Activated CD4-positive, alpha-beta memory T cell treated with anti-CD3 and anti-CD28 coated beads, Interleukin-2, amount 10 ng/mL, durations not matched to agents 7 days and 5 days (primary cell): ENCODE results near the gene CTNNA2. TPM values are rescaled to one million over a fixed set of nuclear protein-coding genes. Genes with fewer than 3 reads are reported as not detected.
"Not testable (repeated sequence)": the region's sequence is repeated elsewhere in the genome, so short reads cannot be mapped to it uniquely, and the experiment has no call there.

Experiments
- CTCF ChIA-PET: fragments of 350-600 bp; sonication (Branson Sonifier 250); formaldehyde crosslinking; loops from one replicate; lab custom pipeline; 2021; ENCODE audit warnings: antibody characterized with exemption, inconsistent platforms; lab: Charles Lee
- POLR2A ChIA-PET: fragments of 350-600 bp; sonication (Branson Sonifier 250); formaldehyde crosslinking; loops from one replicate; lab custom pipeline; 2021; ENCODE audit warnings: antibody characterized with exemption; lab: Charles Lee
- DNase-seq: peaks from one replicate; pipeline ENCODE4 v3.0.0-alpha.2; 2020
- H3K27ac Mint-ChIP-seq: one replicate; pipeline ENCODE4 v1.8.0; 2021; ENCODE audit warnings: mild to moderate bottlenecking, mixed read lengths
- H3K27me3 Mint-ChIP-seq: one replicate; pipeline ENCODE4 v1.8.0; 2021; ENCODE audit warnings: mixed read lengths
- H3K36me3 Mint-ChIP-seq: one replicate; pipeline ENCODE4 v1.8.0; 2021; ENCODE audit warnings: low read depth, mixed read lengths
- H3K4me1 Mint-ChIP-seq: one replicate; pipeline ENCODE4 v1.8.0; 2021; ENCODE audit warnings: mixed read lengths
- H3K4me3 Mint-ChIP-seq: one replicate; pipeline ENCODE4 v1.8.0; 2021; ENCODE audit warnings: mild to moderate bottlenecking, mixed read lengths
- H3K9me3 Mint-ChIP-seq: one replicate; pipeline ENCODE4 v1.8.0; 2021; ENCODE audit warnings: mixed read lengths
- total RNA-seq, 2 experiments: library from RNA; stranded (reverse); gene quantifications; one replicate each; pipeline ENCODE4 v1.2.3, GENCODE V29; 2021

The CTNNA2 gene
- total RNA-seq, 2 experiments from 2014 or later = not detected

DNA sequence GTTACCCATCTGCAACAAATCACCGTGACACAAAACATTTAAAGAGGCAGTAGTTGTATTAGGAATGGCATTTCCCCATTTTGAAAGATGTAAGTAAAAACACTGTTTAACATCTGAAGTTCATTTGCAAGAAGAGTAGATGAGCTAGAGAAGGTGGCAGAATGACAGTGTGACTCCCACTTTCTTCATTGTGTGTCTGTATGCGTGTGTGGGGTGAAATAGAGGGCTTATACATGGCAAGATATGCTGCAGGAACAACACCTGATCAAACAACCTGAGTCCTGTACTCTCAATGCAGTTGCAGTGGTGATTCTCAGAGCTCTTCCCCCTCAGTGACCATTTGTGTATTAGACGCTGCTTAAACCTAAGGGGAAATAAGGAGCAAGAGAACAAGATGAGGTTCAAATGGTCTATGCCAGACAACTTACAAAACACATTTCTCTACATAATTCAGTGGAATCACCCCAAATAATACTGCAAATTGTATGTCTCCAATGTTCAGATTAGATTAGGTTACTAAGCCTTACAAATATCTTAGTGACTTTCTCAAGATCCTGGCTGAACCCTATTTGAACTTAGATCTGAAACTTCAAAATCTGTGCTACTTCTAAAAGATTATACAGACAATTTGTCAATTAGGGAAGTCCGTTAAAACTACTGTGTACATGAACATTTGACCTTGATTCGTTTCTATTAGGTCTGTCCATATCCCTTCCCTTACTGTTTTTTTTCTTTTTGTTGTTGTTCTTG lies 561.6 kb downstream of the CTNNA2 start:
- no peak overlapping the region for H3K27ac Mint-ChIP-seq
- H3K9me3 Mint-ChIP-seq = no peaks in the 10 kb centered on the region
- H3K4me3 Mint-ChIP-seq = no peak overlapping the region
- ChIA-PET POLR2A (no interaction called here), CTCF (interaction anchor here (0.7 to 1.0 kb wide), 2 partner anchors 18 to 538 kb away, joined by 3 read pairs; no protein-coding TSS in a partner anchor)
- no peaks in the 10 kb centered on the region for H3K4me1 Mint-ChIP-seq
- H3K36me3 Mint-ChIP-seq = no peaks in the 10 kb centered on the region
- no peaks in the 10 kb centered on the region for H3K27me3 Mint-ChIP-seq
- no peak for DNase-seq

DNA sequence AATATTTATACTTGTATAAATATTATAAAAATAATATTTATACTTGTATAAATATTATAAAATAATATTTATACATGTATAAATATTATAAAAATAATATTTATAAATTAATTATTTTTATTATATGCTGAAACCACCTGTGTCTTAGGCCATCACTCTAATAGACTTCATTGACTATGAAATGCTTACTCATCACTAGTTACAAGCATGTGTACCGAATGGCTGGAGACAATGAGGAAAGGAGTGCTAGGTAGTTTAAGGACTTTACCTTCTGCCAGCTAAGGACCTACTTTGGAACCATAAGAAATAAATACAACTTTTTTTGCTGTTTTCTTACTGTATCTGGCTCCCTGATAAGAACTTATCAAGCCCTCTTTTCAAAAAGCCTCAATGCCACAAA lies 562.9 kb downstream of the CTNNA2 start:
- no peaks in the 10 kb centered on the region for H3K27me3 Mint-ChIP-seq
- POLR2A ChIA-PET = no interaction called here
- CTCF ChIA-PET = no interaction called here
- no peaks in the 10 kb centered on the region for H3K36me3 Mint-ChIP-seq
- H3K4me1 Mint-ChIP-seq = no peaks in the 10 kb centered on the region
- H3K4me3 Mint-ChIP-seq = no peak overlapping the region
- no peak for DNase-seq
- H3K9me3 Mint-ChIP-seq = no peaks in the 10 kb centered on the region
- H3K27ac Mint-ChIP-seq = no peak overlapping the region

DNA sequence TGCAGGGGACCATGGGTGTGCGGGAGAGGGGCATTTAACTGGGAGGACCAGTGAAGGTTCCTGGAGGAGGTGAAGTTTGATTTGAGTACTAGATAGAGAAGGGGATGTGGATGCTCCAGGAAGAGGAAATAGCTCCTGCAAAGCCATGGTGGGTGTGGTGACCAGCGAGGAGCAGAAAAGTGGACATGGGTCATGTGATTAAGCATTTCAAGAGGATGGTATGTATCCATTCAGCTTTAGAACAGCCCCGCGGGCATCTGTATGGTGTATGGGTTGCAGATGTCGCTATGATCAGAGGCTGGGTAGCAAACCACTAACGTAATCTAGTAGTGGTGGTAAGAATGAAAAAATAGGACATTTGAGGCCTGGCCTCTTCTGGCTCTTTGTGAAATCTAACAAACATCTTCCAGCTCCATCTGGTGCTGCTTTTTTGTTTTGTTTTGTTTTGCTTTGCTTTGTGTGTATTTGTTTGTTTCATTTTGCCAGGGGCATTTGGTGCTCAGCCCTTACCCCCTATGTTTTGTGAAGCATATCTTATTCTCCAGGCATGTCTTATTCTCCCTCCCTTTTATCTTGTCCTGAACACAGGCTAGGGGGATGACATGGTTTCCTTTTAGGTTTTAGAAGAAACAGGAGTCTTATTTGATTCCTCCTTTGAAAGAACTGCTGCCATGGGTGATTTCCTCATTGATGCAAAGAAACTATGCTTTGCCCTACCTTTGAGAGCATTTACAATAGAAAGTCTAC lies 565.6 kb downstream of the CTNNA2 start:
- POLR2A ChIA-PET = no interaction called here
- no peaks in the 10 kb centered on the region for H3K4me1 Mint-ChIP-seq
- no peaks in the 10 kb centered on the region for H3K9me3 Mint-ChIP-seq
- CTCF ChIA-PET = no interaction called here
- H3K36me3 Mint-ChIP-seq = no peaks in the 10 kb centered on the region
- H3K4me3 Mint-ChIP-seq = no peak overlapping the region
- H3K27me3 Mint-ChIP-seq = no peaks in the 10 kb centered on the region
- H3K27ac Mint-ChIP-seq = no peak overlapping the region
- DNase-seq = no peak

DNA sequence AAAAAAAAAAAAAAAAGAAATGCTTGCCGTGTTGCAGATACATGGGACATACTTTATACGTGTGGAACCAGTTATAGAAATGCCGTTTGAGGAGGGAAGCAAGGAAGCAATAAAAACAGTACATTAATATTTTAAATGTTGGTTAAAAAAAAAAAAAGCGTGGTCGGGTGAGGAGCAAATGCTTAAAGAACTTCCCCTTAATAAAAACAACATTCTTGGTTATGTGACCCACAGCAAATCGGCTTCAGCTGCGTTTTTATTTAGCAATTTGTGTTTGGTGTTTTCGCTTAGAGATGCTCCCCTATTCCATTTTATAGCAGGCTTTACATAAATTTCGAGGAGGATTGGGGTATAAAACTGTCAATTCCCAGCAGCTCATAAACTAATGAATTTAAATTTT lies 568.1 kb downstream of the CTNNA2 start:
- no peak overlapping the region for H3K4me3 Mint-ChIP-seq
- H3K9me3 Mint-ChIP-seq = no peaks in the 10 kb centered on the region
- ChIA-PET CTCF (no interaction called here), POLR2A (no interaction called here)
- no peaks in the 10 kb centered on the region for H3K4me1 Mint-ChIP-seq
- DNase-seq = no peak
- H3K27me3 Mint-ChIP-seq = no peaks in the 10 kb centered on the region
- H3K36me3 Mint-ChIP-seq = no peaks in the 10 kb centered on the region
- no peak overlapping the region for H3K27ac Mint-ChIP-seq

DNA sequence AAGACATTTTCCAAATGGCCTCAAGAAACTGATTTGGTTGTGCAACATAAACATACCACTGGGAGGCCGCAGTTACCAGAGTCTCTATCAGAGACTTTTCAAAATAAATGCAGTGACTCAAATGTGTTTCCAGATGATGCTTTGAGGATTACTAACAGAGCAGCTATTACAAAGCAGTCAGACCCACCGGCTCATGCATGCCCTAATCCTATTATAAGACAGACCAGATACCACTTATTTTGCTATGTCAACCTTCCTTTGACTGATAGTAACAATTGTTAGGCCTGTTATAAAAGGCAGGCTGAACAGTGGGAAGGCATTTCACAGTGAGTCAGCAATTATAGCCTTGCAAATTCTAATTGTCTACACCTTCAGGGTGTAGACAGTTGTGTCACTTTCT lies 574.0 kb downstream of the CTNNA2 start:
- H3K27ac Mint-ChIP-seq = no peak overlapping the region
- POLR2A ChIA-PET = no interaction called here
- H3K4me3 Mint-ChIP-seq = no peak overlapping the region
- DNase-seq = no peak
- H3K4me1 Mint-ChIP-seq = no peaks in the 10 kb centered on the region
- no peaks in the 10 kb centered on the region for H3K27me3 Mint-ChIP-seq
- H3K9me3 Mint-ChIP-seq = no peaks in the 10 kb centered on the region
- H3K36me3 Mint-ChIP-seq = no peaks in the 10 kb centered on the region
- CTCF ChIA-PET = no interaction called here

DNA sequence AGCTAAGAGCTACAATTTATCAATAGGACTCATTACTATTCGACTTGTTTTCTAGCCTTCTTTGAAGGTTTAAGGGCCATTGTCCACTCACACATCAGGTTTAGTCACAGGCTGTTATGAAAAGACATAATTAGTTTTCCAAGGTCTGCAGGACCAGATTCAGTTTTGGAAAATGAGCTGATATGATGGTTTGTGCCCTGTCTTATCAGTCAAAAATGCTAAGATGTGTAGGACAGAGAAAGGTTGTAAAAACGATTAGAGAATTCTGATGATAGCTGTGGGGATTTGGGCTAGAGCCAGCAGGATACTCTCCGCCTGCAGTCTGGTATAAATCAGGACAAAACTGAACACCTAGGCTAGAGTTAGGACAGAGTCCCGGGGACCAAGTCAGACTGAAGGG lies 578.4 kb downstream of the CTNNA2 start:
- ChIA-PET CTCF (no interaction called here), POLR2A (no interaction called here)
- no peak for DNase-seq
- H3K27ac Mint-ChIP-seq = no peak overlapping the region
- no peak overlapping the region for H3K4me3 Mint-ChIP-seq
- no peaks in the 10 kb centered on the region for H3K36me3 Mint-ChIP-seq
- no peaks in the 10 kb centered on the region for H3K4me1 Mint-ChIP-seq
- no peaks in the 10 kb centered on the region for H3K27me3 Mint-ChIP-seq
- no peaks in the 10 kb centered on the region for H3K9me3 Mint-ChIP-seq

DNA sequence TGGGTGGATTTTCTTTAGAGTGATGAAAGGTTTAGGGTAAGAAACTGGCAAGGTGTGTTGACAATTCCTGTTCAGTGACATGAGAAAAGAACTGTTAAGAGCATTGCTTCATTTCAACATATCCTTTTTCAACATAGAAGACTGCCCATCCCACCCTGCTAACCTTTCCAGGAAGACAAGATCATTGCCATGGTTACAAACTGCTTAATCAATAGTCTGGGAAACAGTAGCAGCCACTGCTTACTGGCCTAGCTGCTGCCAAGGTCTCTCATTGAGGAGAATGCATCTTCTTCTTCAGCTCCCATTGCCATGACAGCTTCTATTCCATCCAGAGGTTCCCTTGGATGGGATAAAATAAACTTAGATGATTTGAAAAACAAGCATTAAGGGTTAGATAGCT lies 579.6 kb downstream of the CTNNA2 start:
- H3K4me1 Mint-ChIP-seq = no peaks in the 10 kb centered on the region

DNA sequence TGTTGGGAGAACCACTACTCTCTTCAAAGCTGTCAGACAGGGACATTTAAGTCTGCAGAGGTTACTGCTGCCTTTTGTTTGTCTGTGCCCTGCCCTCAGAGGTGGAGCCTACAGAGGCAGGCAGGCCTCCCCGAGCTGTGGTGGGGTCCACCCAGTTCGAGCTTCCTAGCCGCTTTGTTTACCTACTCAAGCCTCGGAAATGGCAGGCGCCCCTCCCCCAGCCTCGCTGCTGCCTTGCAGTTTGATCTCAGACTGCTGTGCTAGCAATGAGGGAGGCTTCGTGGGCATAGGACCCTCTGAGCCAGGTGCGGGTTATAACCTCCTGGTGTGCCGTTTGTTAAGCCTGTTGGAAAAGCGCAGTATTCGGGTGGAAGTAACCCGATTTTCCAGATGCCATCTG lies 585.7 kb downstream of the CTNNA2 start:
- DNase-seq, H3K4me1 Mint-ChIP-seq, H3K4me3 Mint-ChIP-seq, H3K9me3 Mint-ChIP-seq, H3K27ac Mint-ChIP-seq, H3K36me3 Mint-ChIP-seq, POLR2A ChIA-PET, H3K27me3 Mint-ChIP-seq, CTCF ChIA-PET: not testable (repeated sequence)

More for the DNA sequence above, 579.6 kb downstream of the CTNNA2 start:
- POLR2A ChIA-PET = no interaction called here
- H3K27ac Mint-ChIP-seq = no peak overlapping the region
- H3K9me3 Mint-ChIP-seq = no peaks in the 10 kb centered on the region
- DNase-seq = no peak
- H3K4me3 Mint-ChIP-seq = no peak overlapping the region
- H3K36me3 Mint-ChIP-seq = no peaks in the 10 kb centered on the region
- H3K27me3 Mint-ChIP-seq = no peaks in the 10 kb centered on the region
- CTCF ChIA-PET = interaction anchor here (1.4 kb wide), 1 partner anchor 18 kb away, joined by 3 read pairs; no protein-coding TSS in a partner anchor

DNA sequence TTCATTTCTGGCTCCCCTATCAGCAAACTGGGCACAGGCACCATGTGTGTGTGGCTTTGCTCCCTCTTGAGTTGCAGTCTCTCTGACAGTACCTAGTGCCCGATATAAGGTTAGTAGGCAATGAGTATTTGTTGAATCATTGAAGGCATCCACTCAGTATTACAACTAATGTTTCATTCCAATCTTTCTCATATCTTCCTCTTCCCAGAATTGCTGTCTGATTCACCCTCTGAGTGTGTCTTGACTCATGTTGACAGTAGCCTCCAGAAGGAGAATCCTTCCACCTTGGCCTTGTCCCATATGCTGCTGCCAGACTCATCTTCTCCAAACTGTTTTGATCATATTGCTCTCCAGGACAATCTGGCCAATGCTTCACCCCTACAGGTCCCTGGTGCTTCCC lies 589.2 kb downstream of the CTNNA2 start:
- Mint-ChIP-seq H3K36me3 (no peaks in the 10 kb centered on the region), H3K4me3 (no peak overlapping the region), H3K27ac (no peak overlapping the region), H3K4me1 (no peaks in the 10 kb centered on the region), H3K27me3 (no peaks in the 10 kb centered on the region), H3K9me3 (peaks cover 5% of the 10 kb centered on the region)
- ChIA-PET CTCF (no interaction called here), POLR2A (no interaction called here)
- DNase-seq = no peak

DNA sequence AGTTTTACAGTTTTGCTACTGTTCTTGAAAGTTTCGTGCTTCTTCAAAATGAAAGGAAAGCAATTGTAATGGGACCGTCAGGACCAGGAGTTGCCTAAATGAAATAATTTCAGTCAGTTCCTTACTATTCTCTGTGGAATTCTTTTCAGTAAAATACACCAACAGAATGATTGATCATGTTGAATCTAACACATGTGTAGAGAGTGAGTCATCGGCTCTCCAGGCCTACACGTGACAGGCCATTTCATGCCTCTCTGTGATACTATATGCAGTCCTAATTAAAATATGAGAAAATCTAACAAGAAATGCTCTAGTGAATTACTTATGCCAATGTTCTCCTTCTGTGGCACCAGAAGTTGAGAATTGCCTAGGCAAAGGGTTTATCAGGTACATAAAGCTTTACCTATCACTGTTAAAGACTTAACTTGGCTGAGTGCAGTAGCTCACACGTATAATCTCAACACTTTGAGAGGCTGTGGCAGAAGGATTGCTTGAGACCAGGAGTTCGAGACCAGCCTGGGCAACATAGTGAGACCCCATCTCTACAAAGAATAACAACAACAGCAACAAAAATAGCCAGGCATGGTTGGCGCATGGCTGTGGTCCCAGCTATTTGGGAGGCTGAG lies 592.3 kb downstream of the CTNNA2 start:
- no peak overlapping the region for H3K27ac Mint-ChIP-seq
- H3K27me3 Mint-ChIP-seq = no peaks in the 10 kb centered on the region
- CTCF ChIA-PET = no interaction called here
- no peaks in the 10 kb centered on the region for H3K36me3 Mint-ChIP-seq
- no peaks in the 10 kb centered on the region for H3K4me1 Mint-ChIP-seq
- H3K9me3 Mint-ChIP-seq = peaks cover 9% of the 10 kb centered on the region
- POLR2A ChIA-PET = no interaction called here
- no peak overlapping the region for H3K4me3 Mint-ChIP-seq
- DNase-seq = no peak

DNA sequence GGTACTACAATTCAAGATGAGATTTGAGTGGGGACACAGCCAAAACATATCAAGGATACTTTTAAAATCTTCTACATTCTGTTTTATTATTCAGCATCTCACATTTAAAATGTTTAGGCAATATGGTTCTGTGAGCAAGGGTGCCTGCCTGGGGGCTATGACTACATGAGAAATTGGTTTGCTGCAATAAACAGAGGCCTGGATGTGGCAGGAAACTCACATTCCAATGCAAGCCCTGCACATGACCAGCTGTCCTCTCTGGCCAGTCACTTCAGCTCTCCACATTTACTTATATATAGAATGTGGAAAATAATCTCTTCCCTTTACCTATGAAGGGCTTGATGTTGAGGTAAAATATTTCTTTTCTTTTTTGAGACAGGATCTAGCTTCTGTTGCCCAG lies 598.3 kb downstream of the CTNNA2 start:
- Mint-ChIP-seq H3K9me3 (peaks cover 4% of the 10 kb centered on the region), H3K36me3 (no peaks in the 10 kb centered on the region), H3K27me3 (no peaks in the 10 kb centered on the region), H3K4me1 (no peaks in the 10 kb centered on the region), H3K4me3 (no peak overlapping the region), H3K27ac (no peak overlapping the region)
- ChIA-PET CTCF (no interaction called here), POLR2A (no interaction called here)
- DNase-seq = no peak

DNA sequence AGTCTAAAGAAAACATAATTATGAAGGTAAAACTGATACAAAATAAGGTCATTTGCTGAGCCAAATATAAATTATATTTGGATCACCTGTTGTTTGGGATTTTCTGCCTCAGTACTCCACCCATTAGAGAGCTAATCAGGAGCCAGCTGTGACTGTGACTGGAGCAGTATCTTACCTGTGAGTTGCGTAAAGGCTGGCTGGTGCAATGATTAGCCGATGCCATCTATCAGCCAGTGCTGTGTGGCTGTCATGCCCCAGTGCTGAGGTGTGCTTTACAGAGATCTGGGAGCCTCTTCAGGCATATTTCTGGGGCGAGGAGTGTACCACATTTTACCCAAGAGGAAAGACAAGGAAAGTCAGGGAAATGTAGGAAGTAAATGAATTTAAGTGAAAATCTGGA lies 599.9 kb downstream of the CTNNA2 start:
- POLR2A ChIA-PET = no interaction called here
- Mint-ChIP-seq H3K36me3 (no peaks in the 10 kb centered on the region), H3K27ac (no peak overlapping the region), H3K4me3 (no peak overlapping the region), H3K4me1 (no peaks in the 10 kb centered on the region), H3K9me3 (peaks cover 5% of the 10 kb centered on the region), H3K27me3 (no peaks in the 10 kb centered on the region)
- CTCF ChIA-PET = no interaction called here
- no peak for DNase-seq

DNA sequence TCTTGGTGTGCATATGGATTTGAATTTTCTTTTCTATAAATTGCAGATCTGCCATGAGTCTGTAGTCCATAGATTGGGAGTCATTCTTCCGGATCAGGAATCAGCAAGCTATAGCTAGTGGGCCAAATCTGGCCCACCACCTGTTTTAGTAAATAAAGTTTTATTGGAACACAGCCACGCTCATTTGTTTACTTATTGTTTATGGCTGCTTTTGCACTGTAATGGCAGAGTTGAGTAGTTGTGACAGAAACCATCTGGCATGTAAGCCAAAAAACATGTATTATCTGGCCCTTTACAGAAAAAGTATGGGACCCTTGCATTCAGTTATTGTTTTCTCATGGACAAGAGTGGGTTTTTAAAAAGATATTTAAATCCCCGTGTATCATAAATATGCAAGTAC lies 600.5 kb downstream of the CTNNA2 start:
- Mint-ChIP-seq H3K4me1 (no peaks in the 10 kb centered on the region), H3K27me3 (no peaks in the 10 kb centered on the region), H3K27ac (no peak overlapping the region), H3K36me3 (no peaks in the 10 kb centered on the region), H3K9me3 (peaks cover 5% of the 10 kb centered on the region), H3K4me3 (no peak overlapping the region)
- ChIA-PET POLR2A (no interaction called here), CTCF (no interaction called here)
- no peak for DNase-seq
